Parathyroid adenoma (tissue), 2 donors: Measurements from ENCODE around the gene ZBTB20.
"Not testable (repeated sequence)": the region's sequence is repeated elsewhere in the genome, so short reads cannot be mapped to it uniquely, and the experiment has no call there.

ENCODE experiments used
- H2AFZ ChIP-seq: fragments of 300-600 bp; sonication (generic); one replicate; pipeline ENCODE4 v1.7.0; 2017; ENCODE audit warnings: antibody characterized with exemption, mild to moderate bottlenecking
- H3K27ac ChIP-seq: fragments of 300-600 bp; sonication (generic); one replicate; pipeline ENCODE4 v1.7.0; 2017
- H3K27me3 ChIP-seq: fragments of 300-600 bp; sonication (generic); one replicate; pipeline ENCODE4 v1.7.0; 2017; ENCODE audit warnings: low read length; ENCODE audit not compliant: control insufficient read depth, insufficient read depth
- H3K36me3 ChIP-seq: fragments of 300-600 bp; sonication (generic); one replicate; pipeline ENCODE4 v1.7.0; 2017; ENCODE audit warnings: low read length; ENCODE audit not compliant: control insufficient read depth, insufficient read depth
- H3K4me1 ChIP-seq: fragments of 300-600 bp; sonication (generic); one replicate; pipeline ENCODE4 v1.7.0; 2017; ENCODE audit warnings: control low read depth
- H3K4me2 ChIP-seq: fragments of 300-600 bp; sonication (generic); one replicate; pipeline ENCODE4 v1.7.0; 2017; ENCODE audit warnings: low read length
- H3K4me3 ChIP-seq: fragments of 300-600 bp; sonication (generic); one replicate; pipeline ENCODE4 v1.7.0; 2017; ENCODE audit warnings: low read depth, low read length
- H3K79me2 ChIP-seq: fragments of 300-600 bp; sonication (generic); one replicate; pipeline ENCODE4 v1.7.0; 2017; ENCODE audit warnings: control low read depth
- H3K9ac ChIP-seq: fragments of 300-600 bp; sonication (generic); one replicate; pipeline ENCODE4 v1.7.0; 2017; ENCODE audit warnings: mild to moderate bottlenecking
- H3K9me3 ChIP-seq: fragments of 300-600 bp; sonication (generic); one replicate; pipeline ENCODE4 v1.7.0; 2017; ENCODE audit warnings: low read length; ENCODE audit not compliant: control insufficient read depth
- TF ChIP-seq, protein P1 (sequence below): fragments of 300-600 bp; sonication (generic); IDR thresholded peaks from one replicate; pipeline ENCODE4 v1.7.0; 2017; ENCODE audit warnings: antibody characterized with exemption, mild to moderate bottlenecking
- donor health status: primary hyperparathyroidism.

Gene ZBTB20

DNA sequence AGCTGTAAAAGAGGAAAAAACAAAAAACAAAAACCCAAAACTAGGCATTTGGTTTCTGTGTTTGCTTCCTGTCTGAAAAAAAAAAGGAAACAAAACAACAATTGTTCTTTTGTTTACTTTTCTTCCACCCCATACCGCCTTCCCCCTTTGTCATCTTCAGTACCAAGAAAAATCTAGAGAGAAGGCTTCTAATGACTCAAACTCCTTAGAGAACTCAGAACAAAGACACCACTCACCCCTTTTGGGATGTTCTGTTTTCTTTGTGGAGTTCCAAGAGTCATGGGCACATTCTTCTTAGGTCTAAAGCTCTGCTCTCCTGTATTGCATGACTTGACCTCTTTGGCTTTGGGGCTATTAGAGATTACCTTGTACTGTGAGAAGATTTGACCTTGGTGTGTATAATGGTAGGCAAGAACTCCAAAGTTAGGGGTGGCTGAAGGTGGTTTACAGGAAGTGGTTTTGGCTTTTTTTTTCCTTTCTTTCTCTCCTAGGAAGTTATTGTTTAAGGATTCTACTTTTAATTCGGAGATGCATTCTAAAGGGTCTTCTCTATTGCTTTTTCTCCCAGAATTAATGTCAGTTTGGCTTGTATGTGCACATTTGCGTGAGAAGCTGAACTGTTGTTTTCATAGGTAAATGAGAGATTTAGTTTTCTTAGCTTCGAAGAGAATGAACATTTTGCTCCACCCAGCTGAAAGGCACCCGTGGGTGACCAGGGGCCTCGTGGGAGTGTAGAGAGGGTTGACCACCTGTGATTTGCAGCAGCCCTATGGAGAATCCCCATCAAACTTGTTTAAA, 39.5 kb upstream of the ZBTB20 start:
- Histone ChIP-seq H3K9ac (no peak overlapping the region), H3K4me3 (no peak overlapping the region), H3K36me3 (no peaks in the 10 kb centered on the region), H3K79me2 (no peaks in the 10 kb centered on the region), H3K27me3 (no peaks in the 10 kb centered on the region), H3K4me2 (no peak overlapping the region), H2AFZ (no peak overlapping the region), H3K27ac (no peak overlapping the region), H3K4me1 (no peaks in the 10 kb centered on the region), H3K9me3 (no peaks in the 10 kb centered on the region)
- TF ChIP-seq, protein P1, sequence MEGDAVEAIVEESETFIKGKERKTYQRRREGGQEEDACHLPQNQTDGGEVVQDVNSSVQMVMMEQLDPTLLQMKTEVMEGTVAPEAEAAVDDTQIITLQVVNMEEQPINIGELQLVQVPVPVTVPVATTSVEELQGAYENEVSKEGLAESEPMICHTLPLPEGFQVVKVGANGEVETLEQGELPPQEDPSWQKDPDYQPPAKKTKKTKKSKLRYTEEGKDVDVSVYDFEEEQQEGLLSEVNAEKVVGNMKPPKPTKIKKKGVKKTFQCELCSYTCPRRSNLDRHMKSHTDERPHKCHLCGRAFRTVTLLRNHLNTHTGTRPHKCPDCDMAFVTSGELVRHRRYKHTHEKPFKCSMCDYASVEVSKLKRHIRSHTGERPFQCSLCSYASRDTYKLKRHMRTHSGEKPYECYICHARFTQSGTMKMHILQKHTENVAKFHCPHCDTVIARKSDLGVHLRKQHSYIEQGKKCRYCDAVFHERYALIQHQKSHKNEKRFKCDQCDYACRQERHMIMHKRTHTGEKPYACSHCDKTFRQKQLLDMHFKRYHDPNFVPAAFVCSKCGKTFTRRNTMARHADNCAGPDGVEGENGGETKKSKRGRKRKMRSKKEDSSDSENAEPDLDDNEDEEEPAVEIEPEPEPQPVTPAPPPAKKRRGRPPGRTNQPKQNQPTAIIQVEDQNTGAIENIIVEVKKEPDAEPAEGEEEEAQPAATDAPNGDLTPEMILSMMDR = no peak

DNA sequence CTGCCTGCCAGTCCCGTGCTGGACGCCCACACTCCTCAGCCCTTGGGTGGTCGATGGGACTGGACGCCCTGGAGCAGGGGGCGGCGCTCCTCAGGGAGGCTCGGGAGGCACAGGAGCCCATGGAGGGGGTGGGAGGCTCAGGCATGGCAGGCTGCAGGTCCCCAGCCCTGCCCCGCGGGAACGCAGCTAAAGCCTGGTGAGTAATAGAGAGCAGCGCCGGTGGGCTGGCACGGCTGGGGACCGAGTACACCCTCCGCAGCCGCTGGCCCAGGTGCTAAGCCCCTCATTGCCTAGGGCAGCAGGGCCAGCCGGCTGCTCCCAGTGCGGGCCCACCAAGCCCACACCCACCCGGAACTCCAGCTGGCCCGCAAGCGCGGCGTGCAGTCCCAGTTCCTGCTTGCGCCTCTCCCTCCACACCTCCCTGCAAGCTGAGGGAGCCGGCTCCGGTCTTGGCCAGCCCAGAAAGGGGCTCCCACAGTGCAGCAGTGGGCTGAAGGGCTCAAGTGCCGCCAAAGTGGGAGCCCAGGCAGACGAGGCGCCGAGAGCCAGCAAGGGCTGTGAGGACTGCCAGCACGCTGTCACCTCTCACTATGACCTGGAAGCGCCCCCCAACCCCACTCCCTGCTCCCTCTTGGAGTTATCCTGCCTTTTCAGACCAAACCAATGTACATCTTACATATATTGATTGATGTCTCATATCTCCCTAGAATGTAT, 37.9 kb upstream of the ZBTB20 start:
- H3K9me3 ChIP-seq, H3K79me2 ChIP-seq, H3K4me3 ChIP-seq, H3K4me2 ChIP-seq, H3K27ac ChIP-seq, H3K4me1 ChIP-seq, H3K36me3 ChIP-seq, H2AFZ ChIP-seq, H3K9ac ChIP-seq, H3K27me3 ChIP-seq: not testable (repeated sequence)

- not testable (repeated sequence) for H3K27me3 ChIP-seq, H3K4me1 ChIP-seq, H3K9ac ChIP-seq, H2AFZ ChIP-seq, H3K27ac ChIP-seq, H3K9me3 ChIP-seq, H3K4me3 ChIP-seq, H3K36me3 ChIP-seq, H3K4me2 ChIP-seq, H3K79me2 ChIP-seq
Observed at GRCh38 chr3:115178930-115179329, 31.8 kb upstream of the ZBTB20 start.

GRCh38 chr3:115169808-115170207, 22.7 kb upstream of the ZBTB20 start:
- no peaks in the 10 kb centered on the region for H3K9me3 ChIP-seq
- TF ChIP-seq, protein P1 = peak; percentile 32
- H3K27me3 ChIP-seq = no peaks in the 10 kb centered on the region
- H2AFZ ChIP-seq = no peak overlapping the region
- no peak overlapping the region for H3K27ac ChIP-seq
- H3K4me2 ChIP-seq = no peak overlapping the region
- no peak overlapping the region for H3K9ac ChIP-seq
- no peaks in the 10 kb centered on the region for H3K4me1 ChIP-seq
- no peaks in the 10 kb centered on the region for H3K36me3 ChIP-seq
- H3K79me2 ChIP-seq = no peaks in the 10 kb centered on the region
- no peak overlapping the region for H3K4me3 ChIP-seq

DNA sequence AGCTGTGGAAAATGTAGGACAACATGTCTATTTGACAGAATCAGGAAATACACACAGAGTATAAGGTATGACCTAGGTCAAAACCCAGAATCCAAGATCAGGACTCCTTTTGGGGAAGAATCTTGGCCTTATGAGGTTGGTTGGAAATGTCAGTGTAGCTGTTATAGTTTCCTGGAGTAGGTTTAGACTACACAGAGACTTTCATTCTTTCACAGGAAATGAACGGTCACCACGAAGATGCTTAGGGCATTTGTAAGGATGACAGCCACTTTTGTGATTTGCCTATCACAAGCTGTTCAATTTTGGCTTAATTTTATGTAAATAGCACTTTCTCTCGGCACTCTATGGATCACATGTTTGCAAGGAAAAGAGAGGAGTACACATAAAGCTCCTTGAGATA, 18.6 kb upstream of the ZBTB20 start:
- TF ChIP-seq, protein P1 = no peak
- no peaks in the 10 kb centered on the region for H3K9me3 ChIP-seq
- H3K9ac ChIP-seq = no peak overlapping the region
- no peaks in the 10 kb centered on the region for H3K36me3 ChIP-seq
- H3K27me3 ChIP-seq = no peaks in the 10 kb centered on the region
- no peak overlapping the region for H3K27ac ChIP-seq
- no peak overlapping the region for H3K4me2 ChIP-seq
- H3K79me2 ChIP-seq = no peaks in the 10 kb centered on the region
- H3K4me1 ChIP-seq = no peaks in the 10 kb centered on the region
- H3K4me3 ChIP-seq = no peak overlapping the region
- H2AFZ ChIP-seq = peak overlapping the region; percentile 14
